ENCODE data around the gene FAM107B.

- no peak for TF ChIP-seq CTCF (IDR thresholded peaks at IDR 0.05)
- TF ChIP-seq EZH2 (IDR thresholded peaks at IDR 0.05), result no peak
- no peak for TF ChIP-seq EZH2phosphoT487 (IDR thresholded peaks at IDR 0.05)
Observed at GRCh38 chr10:14616465-14616864, 158.2 kb downstream of the FAM107B start.

Measured in neural progenitor cell (in vitro differentiated cells).